Immature natural killer cell (primary cell): ENCODE measurements around the gene TGDS. TPM values are rescaled to one million over a fixed set of nuclear protein-coding genes. Genes with fewer than 3 reads are reported as not detected.
A peak's percentile ranks its signal among the peaks of the same experiment; 100 is the strongest.

Source experiments
- DNase-seq, 3 donors: peaks; one replicate each; pipeline ENCODE4 v3.0.0; 2022; ENCODE audit warnings: mixed read lengths in 1 of 3
- H3K27ac Mint-ChIP-seq, 6 donors: one replicate each; pipeline ENCODE4 v1.8.0; 2020; ENCODE audit warnings: mixed read lengths in 6 of 6, mild to moderate bottlenecking in 5 of 6, inconsistent platforms in 4 of 6, moderate library complexity in 3 of 6
- H3K27me3 Mint-ChIP-seq, 3 donors: one replicate each; pipeline ENCODE4 v1.8.0; 2020 to 2021; ENCODE audit warnings: low read depth in 3 of 3, mild to moderate bottlenecking in 3 of 3, mixed read lengths in 3 of 3, moderate library complexity in 3 of 3, inconsistent platforms in 1 of 3
- H3K36me3 Mint-ChIP-seq, 3 donors: one replicate each; pipeline ENCODE4 v1.8.0; 2020; ENCODE audit warnings: mixed read lengths in 3 of 3, inconsistent platforms in 2 of 3, mild to moderate bottlenecking in 2 of 3
- H3K4me1 Mint-ChIP-seq, 2 donors: one replicate each; pipeline ENCODE4 v1.8.0; 2020; ENCODE audit warnings: inconsistent platforms in 2 of 2, mild to moderate bottlenecking in 2 of 2, mixed read lengths in 2 of 2, moderate library complexity in 1 of 2
- H3K4me3 Mint-ChIP-seq, 5 donors: one replicate each; pipeline ENCODE4 v1.8.0; 2020; ENCODE audit warnings: mild to moderate bottlenecking in 5 of 5, mixed read lengths in 5 of 5, inconsistent platforms in 3 of 5, moderate library complexity in 3 of 5
- H3K9me3 Mint-ChIP-seq, 6 donors: one replicate each; pipeline ENCODE4 v1.8.0; 2020; ENCODE audit warnings: mild to moderate bottlenecking in 6 of 6, mixed read lengths in 6 of 6, inconsistent platforms in 4 of 6, moderate library complexity in 3 of 6
- polyA plus RNA-seq, 3 donors: library from polyadenylated mRNA; unstranded; fragments of 300-500 nt; fragmentation: Illumina TruSeq; gene quantifications; one replicate each; pipeline ENCODE4 v1.2.3, GENCODE V29; 2021

Gene TGDS
- polyA plus RNA-seq, 3 donors from 2014 or later = 5.1 to 10.5 (median 8.9) TPM

DNA sequence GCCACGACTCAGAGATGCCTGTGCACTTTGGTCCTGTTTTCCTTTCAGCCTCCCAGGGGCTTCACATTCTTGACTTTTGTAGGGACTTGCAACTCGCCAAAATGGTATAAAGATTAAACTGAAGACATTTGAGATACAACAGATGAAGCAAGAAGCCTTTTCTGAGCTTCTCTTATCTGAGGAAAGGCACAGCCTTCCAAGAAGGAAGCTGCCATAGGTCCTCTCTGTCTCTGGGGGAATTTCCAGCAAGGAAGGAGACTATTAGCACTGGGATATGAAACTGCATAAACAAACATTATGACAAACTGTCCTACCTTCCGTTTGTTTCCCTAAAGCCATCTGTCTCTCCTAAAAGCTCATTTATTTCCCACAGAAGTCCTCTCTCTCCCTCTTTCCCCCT, 39.3 kb downstream of the TGDS start:
- Mint-ChIP-seq H3K27me3 (peaks cover 0 to 3% (median 0%) of the 10 kb centered on the region in 3 donors), H3K4me1 (no peaks in the 10 kb centered on the region), H3K4me3 (no peak overlapping the region), H3K27ac (no peak overlapping the region), H3K36me3 (peaks cover 0 to 4% (median 0%) of the 10 kb centered on the region in 3 donors), H3K9me3 (no peaks in the 10 kb centered on the region)
- no peak for DNase-seq

DNA sequence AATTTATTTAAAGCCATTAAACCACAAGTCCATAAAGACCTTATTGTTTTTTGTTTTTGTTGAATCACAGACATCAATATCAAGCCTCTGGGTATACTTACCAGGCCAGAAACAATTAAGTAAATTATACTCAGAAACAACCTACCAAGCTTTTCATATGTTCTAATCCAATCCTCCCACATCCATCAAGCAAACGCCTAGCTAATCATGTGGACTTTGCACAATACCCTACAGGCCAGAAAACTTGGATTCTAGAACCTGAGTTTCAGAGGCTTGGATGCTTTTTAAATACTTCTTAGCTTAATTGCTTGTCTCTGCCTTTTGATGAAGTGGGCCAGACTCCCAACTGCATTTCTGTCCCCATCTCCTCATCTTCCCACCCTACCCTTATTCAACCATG, 39.9 kb downstream of the TGDS start:
- H3K4me3 Mint-ChIP-seq = no peak overlapping the region
- H3K27ac Mint-ChIP-seq = no peak overlapping the region
- H3K27me3 Mint-ChIP-seq = peaks cover 2 to 3% (median 2%) of the 10 kb centered on the region in 3 donors
- H3K9me3 Mint-ChIP-seq = no peaks in the 10 kb centered on the region
- H3K36me3 Mint-ChIP-seq = peaks cover 0 to 1% (median 0%) of the 10 kb centered on the region in 3 donors
- no peak for DNase-seq
- H3K4me1 Mint-ChIP-seq = no peaks in the 10 kb centered on the region

DNA sequence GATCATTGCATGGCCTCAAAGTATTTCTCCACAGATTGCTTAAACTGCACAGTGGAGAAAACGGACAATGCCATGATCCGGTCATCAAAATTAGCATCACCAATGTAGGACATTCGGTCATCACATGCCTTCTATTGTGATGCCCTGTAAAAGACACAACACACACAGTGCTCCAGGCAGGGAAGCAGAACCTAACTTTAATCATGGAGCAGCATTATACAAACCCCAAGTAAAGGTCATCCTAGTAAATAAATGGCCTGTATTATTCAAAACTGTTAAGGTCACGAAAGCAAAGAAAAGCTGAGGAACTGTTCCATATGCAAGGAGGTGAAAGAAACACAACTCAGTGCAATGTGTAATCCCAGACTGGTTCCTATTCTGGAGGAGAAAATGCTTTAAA, 42.2 kb downstream of the TGDS start:
- no peak for DNase-seq
- Mint-ChIP-seq H3K36me3 (no peaks in the 10 kb centered on the region), H3K9me3 (peaks cover 0 to 6% (median 0%) of the 10 kb centered on the region in 6 donors), H3K27me3 (peaks cover 17 to 19% (median 18%) of the 10 kb centered on the region in 3 donors), H3K4me3 (no peak overlapping the region), H3K27ac (no peak overlapping the region), H3K4me1 (peaks cover 13 to 14% of the 10 kb centered on the region in 2 donors)

DNA sequence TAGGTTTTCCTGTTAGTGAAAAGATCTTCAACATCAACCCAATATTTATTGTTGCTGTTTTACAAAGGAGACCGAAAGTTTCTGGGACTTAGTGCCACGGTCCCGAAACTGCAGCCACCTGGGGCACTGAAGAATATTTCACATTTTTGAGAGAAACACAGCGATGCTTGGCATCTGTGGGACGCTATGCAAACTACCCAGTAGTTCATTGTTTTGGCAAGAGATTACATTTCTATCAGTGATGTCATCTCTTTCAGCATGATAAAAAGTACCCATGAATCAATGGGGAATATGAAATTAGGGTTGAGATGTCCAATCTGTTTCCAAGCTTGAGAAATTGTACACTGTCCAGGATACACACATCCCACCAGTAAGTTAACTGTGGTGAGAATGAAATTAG, 43.9 kb downstream of the TGDS start:
- Mint-ChIP-seq H3K4me3 (no peak overlapping the region), H3K9me3 (peaks cover 0 to 6% (median 0%) of the 10 kb centered on the region in 6 donors), H3K36me3 (no peaks in the 10 kb centered on the region), H3K4me1 (peaks cover 22 to 30% of the 10 kb centered on the region in 2 donors), H3K27ac (no peak overlapping the region), H3K27me3 (peaks cover 18 to 23% (median 22%) of the 10 kb centered on the region in 3 donors)
- DNase-seq = no peak

DNA sequence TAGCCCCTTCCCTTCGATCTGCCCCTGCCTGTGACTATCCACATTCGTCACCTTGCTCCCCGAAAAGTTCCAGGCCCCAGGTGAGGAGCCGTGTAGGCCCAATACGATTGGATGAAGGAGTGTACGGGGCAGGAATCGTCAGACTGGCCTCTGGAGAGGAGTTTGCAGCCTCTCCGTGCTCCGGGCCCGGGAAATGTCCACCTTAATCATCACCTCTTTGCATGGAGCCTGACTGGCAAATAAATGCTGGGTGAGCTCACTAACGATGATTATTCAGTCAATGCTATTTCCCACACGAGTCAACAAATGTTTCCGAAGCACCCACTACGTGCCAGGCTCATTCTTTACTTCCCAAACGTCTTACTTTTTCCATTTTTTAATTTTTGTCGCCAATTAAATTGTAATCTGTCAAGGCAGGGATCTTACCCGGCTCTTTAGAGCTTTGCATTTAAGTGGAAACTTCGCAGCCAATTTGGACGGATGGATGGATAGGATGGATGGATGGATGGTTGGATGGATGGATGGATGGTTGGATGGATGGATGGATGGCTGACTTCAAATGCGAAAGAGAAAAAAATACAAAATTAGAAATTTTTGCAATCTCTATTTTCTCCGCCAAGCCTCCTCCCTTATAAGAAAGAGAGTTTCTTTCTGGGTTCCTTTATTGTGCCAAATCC, 45.8 kb downstream of the TGDS start:
- Mint-ChIP-seq H3K27me3 (peaks cover 15 to 23% (median 22%) of the 10 kb centered on the region in 3 donors), H3K27ac (peak overlapping the region; percentile 93 to 99 (median 96)), H3K9me3 (peaks cover 0 to 6% (median 0%) of the 10 kb centered on the region in 6 donors), H3K36me3 (peaks cover 0 to 11% (median 2%) of the 10 kb centered on the region in 3 donors), H3K4me3 (peak overlapping the region; percentile 89 to 98 (median 93)), H3K4me1 (peaks cover 24 to 30% of the 10 kb centered on the region in 2 donors)
- DNase-seq = no peak

DNA sequence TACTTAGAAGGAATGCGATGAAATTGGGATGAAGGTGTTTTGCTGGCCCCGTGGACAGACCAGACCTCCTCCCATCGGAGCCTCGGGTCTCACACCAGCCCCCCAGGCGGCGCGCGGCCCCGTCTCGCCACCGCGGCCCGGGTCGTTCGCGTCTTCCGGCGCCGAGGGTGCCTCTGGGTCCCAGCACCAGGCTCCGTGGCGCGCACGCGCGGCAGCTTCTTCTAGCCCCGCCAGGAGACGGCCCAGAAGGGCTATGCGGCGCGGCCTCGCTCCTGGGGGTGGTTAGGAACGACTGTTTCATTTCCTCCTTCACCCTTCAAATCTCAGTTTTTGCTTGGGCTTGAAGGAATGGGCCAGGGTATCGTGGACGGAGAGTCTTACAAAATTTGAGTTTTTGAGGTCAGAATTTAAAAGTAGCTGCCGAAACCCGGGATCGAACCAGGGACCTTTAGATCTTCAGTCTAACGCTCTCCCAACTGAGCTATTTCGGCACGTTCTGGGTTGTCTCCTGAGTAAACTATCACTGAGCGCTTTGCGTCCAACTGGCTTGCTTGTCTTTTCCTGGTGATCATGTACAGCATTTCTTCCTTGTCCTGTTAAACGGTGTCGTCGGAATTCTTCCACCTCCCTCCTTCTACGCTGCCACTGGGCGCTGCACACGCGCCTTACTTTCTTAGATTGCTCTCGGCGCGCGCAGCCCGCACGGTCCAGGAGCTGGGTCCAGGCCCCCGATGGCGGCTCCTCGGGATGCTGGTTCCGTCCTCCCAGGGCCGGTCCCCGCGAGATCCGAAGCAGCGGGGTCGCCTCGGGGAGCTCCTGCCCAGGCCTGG, 46.5 kb downstream of the TGDS start:
- peaks cover 15 to 23% (median 22%) of the 10 kb centered on the region in 3 donors for H3K27me3 Mint-ChIP-seq
- peak overlapping the region; percentile 89 to 98 (median 93) for H3K4me3 Mint-ChIP-seq
- peak; percentile 90 to 94 (median 93) for DNase-seq
- H3K9me3 Mint-ChIP-seq = peaks cover 0 to 6% (median 0%) of the 10 kb centered on the region in 6 donors
- H3K27ac Mint-ChIP-seq = peak overlapping the region; percentile 93 to 99 (median 96)
- peaks cover 24 to 30% of the 10 kb centered on the region in 2 donors for H3K4me1 Mint-ChIP-seq
- H3K36me3 Mint-ChIP-seq = peaks cover 0 to 11% (median 2%) of the 10 kb centered on the region in 3 donors

DNA sequence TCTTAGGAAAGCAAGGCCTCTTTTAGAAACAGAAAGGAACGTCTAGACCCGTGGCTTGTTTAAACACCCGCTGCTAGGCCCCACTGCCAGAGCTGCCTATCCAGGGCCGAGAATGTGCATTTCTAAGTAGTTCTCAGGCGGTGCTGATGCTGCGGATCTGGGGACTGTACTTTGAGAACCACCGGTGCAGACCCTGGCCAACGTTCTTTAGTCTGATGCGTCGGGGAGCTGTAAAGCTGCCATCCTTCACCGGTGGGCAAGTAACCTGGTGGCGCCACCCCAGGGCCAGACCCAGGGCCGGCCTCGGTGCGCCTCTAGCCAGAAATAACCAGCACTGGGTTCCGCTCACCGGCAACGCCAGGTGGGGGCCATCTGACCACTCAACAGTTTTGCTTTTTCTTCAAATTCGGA, 47.1 kb downstream of the TGDS start:
- H3K27ac Mint-ChIP-seq = peak overlapping the region; percentile 93 to 99 (median 96)
- DNase-seq = no peak

DNA sequence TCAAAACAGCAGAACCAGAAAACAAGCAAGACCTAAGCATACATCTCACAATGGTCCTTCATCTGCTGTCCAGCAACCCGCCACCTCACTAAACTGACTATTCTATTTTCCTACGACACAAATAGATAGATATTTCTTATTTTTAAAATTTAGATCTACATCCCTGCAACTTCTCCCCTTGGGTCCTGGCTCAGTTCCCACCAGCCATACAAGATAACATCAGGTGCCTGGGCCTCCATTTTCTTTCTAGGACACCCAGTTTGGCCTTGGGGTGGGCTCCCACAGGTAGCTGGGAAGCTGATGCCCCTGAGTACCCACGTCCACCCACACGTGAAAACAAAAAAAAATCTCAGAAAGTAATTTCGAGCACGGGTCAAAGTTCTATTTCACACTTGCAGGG, 47.6 kb downstream of the TGDS start:
- Mint-ChIP-seq H3K4me3 (peak overlapping the region; percentile 89 to 98 (median 93)), H3K36me3 (peaks cover 0 to 11% (median 2%) of the 10 kb centered on the region in 3 donors), H3K27me3 (peaks cover 15 to 24% (median 23%) of the 10 kb centered on the region in 3 donors), H3K9me3 (peaks cover 0 to 6% (median 0%) of the 10 kb centered on the region in 6 donors), H3K27ac (peak overlapping the region; percentile 93 to 99 (median 96)), H3K4me1 (peaks cover 24 to 30% of the 10 kb centered on the region in 2 donors)
- no peak for DNase-seq

More for the DNA sequence above, 47.1 kb downstream of the TGDS start:
- Mint-ChIP-seq H3K4me3 (peak overlapping the region; percentile 89 to 98 (median 93)), H3K4me1 (peaks cover 24 to 30% of the 10 kb centered on the region in 2 donors), H3K36me3 (peaks cover 0 to 11% (median 2%) of the 10 kb centered on the region in 3 donors), H3K9me3 (peaks cover 0 to 6% (median 0%) of the 10 kb centered on the region in 6 donors), H3K27me3 (peaks cover 15 to 23% (median 22%) of the 10 kb centered on the region in 3 donors)

DNA sequence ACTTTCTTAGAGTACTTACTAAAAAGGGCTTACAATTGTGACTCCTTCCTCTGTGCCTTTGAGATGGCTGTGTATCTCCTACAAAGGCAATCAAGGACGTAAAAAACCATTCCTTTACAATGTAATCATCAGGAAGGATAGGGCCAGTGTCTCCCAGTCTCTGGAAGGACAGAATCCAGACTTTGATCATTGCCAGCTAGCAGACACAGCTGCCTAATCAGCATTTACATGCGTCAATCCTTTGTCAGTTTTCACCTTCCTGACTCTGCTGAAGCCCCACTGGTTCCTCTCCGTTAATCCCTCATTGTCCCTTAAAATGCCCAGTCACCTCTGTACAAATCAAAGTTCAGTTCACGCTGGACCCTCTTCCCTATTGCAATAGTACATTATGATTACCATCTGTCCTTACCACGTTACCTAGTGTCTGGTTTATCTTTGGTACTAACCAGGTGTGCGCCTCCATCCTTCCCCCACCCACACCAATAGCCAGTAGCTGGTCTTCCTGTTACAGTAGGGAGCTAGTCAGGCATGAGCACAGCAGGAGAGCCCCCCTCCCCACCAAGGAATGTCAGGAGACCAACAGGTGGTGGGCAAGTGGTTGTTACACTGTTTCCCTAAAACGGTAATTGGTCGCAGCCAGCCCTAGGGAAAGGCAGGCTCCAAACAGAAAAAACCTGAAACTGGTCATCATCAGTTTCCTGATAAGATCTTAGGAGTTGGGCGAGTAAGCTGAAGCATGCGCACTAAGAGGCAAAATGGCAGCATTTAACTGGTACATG, 49.7 kb downstream of the TGDS start:
- DNase-seq = no peak
- H3K36me3 Mint-ChIP-seq = peaks cover 0 to 11% (median 2%) of the 10 kb centered on the region in 3 donors
- peak overlapping the region in 1 of 5 donors; percentile 32 for H3K4me3 Mint-ChIP-seq
- H3K9me3 Mint-ChIP-seq = peaks cover 0 to 6% (median 0%) of the 10 kb centered on the region in 6 donors
- peaks cover 26 to 30% of the 10 kb centered on the region in 2 donors for H3K4me1 Mint-ChIP-seq
- peak overlapping the region in 1 of 6 donors; percentile 34 for H3K27ac Mint-ChIP-seq
- H3K27me3 Mint-ChIP-seq = peaks cover 15 to 25% (median 24%) of the 10 kb centered on the region in 3 donors

DNA sequence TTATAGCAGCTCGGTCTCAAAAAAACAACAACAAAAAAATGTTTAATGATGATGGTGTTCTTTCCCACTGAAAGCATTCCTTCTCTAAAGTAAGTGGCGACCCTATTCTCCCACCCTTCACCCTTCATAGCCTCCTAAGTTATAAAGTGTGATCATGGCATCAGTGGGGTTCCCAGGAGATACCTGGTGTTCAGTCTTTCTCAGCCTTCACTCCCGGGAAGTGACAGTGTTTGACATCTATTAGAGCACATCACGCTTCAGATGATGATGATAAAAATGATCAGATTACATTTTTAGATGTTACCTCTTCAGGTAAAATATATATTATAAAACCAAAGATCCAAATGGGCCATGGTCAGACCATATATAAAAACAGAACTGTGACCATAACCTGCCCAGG, 51.0 kb downstream of the TGDS start:
- Mint-ChIP-seq H3K4me1 (peaks cover 21 to 24% of the 10 kb centered on the region in 2 donors), H3K27ac (no peak overlapping the region), H3K27me3 (peaks cover 12 to 18% (median 18%) of the 10 kb centered on the region in 3 donors), H3K9me3 (peaks cover 0 to 6% (median 0%) of the 10 kb centered on the region in 6 donors), H3K36me3 (peaks cover 0 to 11% (median 2%) of the 10 kb centered on the region in 3 donors), H3K4me3 (no peak overlapping the region)
- DNase-seq = no peak

DNA sequence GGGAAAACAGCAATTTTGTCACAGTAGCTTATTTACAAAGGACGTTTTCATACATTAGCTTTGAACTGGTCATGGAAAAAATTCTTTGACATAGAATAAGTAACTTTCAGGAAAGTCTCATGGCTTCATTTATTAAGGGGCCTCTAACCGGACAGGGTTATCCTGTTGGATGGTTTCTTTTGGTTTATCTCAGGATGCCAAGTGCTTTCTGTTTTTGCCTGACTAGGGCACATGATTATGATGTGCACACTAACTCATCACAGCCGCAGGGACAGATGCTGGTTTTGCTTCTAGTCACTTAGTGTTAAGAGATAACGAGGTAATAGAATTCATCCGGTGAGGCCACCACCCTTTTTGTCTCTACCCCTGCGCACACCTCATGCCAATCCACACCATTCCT, 53.0 kb downstream of the TGDS start:
- Mint-ChIP-seq H3K27ac (peak overlapping the region in 1 of 6 donors; percentile 2), H3K4me3 (no peak overlapping the region), H3K27me3 (peaks cover 2 to 5% (median 3%) of the 10 kb centered on the region in 3 donors), H3K9me3 (no peaks in the 10 kb centered on the region), H3K36me3 (peaks cover 0 to 11% (median 2%) of the 10 kb centered on the region in 3 donors), H3K4me1 (peaks cover 5 to 7% of the 10 kb centered on the region in 2 donors)
- no peak for DNase-seq

DNA sequence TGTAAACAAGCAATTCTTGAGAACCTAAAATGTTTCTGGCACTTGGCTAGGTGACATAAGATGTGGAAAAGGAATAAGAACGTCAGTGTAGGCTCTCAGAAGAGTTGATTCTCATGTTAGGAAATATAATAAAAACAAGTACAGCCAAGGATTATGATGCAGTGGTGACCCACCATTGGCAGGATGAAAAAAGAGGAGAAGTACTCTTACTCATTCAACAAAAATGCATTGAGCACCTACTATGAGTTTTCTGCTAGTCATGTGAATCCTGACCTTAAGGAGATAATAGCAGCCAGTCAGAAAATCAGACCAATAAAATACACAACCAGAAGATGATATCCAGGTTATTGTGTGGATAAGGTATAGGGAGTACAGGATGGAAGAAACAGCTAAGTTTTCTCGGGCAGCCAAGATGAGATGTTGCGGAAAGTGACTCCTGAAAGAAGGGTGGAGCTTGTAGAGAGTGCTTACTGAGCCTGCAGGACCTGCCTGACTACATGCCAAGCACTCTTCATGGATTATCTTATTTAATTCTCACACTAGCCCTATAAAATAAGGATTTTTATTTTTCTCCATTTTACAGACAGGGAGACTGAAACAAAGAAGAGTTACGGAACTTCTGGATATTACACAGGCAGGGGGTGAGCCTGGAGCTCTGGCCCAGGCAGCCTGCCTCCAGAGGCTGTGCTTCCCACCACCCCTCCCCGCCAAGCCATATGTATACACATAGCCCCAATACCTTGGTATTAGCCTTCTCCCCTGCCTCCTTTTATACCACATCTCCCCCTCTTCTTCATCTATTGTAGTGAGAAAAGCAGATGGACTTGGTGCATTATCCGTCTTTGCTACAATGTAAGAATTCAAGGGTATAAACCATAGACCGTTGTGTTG, 58.0 kb downstream of the TGDS start:
- Mint-ChIP-seq H3K36me3 (no peaks in the 10 kb centered on the region), H3K9me3 (no peaks in the 10 kb centered on the region), H3K27me3 (peaks cover 2 to 7% (median 5%) of the 10 kb centered on the region in 3 donors), H3K4me1 (no peaks in the 10 kb centered on the region), H3K27ac (no peak overlapping the region), H3K4me3 (no peak overlapping the region)
- DNase-seq = no peak
